HuH-7.5 (cell line): ENCODE measurements around the gene EMID1.
A peak's percentile ranks its signal among the peaks of the same experiment; 100 is the strongest.

Experiments
- DNase-seq: peaks from one replicate; pipeline ENCODE4 v3.0.0; 2011; ENCODE audit warnings: low spot score

The EMID1 gene

DNA sequence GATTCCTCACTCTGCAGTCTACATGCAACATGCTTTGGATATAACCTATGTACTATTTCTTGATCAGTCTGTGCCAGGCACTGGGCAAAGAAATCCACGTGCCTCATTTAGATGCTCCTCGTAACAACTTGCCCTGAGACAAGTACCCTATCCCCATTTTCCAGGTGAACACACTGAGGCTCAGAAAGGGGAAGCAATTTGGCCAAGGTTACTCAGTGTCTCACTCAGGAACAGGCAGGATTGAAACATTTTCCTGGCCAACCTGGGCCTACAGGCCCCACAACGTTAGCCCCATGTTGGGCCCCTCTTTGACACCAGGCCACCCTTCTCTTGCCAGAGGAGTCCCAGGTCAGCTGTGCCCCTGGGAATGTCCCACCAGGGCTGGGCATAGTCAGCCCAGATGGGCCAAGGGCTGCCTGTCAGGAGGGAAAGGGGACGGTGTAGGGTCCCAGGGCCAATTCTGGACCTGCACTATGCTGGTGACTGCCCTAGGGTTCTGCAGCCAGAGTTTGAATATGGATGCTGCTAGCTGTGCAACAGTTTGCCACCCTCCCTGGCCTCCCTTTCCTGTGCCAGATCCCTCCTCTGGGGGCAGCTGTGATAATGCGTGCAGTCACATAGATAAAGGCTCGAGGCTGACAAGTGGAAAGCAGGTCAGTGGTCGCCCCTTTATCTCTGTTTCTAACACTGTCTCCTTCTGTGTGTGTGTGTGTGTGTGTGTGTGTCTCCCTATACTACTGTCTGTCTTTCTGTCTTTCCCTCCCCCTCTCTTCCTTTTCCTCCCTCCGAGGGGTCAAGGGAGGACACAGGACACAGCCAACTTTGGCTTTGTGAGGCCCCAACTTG lies 10.4 kb upstream of the EMID1 start:
- DNase-seq, result no peak

GRCh38 chr22:29195964-29196666 lies 9.6 kb upstream of the EMID1 start:
- no peak for DNase-seq

- DNase-seq, result no peak
These were observed 8.6 kb upstream of the EMID1 start for GRCh38 chr22:29197096-29197495.

DNA sequence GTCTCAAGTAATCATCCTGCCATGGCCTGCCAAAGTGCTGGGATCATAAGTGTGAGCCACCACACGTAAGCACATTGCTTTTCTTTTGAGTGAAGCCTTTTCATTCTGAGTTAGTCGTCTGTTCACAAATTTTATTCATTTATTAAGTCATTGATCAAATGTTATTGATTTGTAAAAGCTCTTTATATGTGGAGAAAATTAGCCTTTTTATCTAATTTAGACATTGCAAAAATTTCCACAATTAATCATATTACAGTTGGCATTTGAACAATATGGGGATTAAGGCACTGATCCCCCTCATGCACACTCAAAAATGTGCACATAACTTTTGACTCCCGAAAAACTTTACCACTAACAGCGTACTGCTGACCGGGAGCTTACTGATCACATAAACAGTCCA lies 7.5 kb upstream of the EMID1 start:
- no peak for DNase-seq

DNA sequence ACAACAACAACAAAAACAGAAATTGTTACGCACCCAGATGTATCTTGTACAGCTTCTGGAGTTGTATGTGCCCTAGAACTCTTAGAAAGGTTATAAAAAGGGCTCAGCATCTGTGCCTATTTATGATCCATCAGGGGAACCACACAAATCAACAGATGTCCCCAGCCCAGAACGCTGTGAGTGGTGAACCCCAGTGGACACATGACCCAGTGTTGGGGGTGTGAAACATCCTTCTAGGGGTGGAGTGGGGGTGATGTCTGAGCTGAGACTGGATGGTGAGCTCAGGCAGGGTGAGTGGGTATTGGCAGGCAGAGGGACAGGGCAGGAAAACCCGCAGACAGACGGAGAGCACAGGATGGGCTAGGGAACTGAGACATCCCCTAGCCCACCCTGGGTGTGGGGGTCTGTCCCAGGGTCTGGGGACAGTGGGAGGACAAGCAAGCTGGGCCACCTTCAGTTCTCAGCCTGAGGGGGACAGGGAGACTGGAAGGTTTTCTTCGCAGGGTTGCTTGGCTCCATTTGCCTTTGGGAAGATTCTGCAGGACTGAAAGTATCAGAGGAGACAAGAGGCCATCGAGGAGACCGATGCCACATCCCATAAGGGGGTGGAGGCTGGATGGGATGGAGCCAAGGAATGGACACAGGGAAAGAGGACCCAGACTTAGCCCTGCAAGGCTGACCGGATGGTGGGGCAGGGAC lies 5.8 kb upstream of the EMID1 start:
- no peak for DNase-seq

DNA sequence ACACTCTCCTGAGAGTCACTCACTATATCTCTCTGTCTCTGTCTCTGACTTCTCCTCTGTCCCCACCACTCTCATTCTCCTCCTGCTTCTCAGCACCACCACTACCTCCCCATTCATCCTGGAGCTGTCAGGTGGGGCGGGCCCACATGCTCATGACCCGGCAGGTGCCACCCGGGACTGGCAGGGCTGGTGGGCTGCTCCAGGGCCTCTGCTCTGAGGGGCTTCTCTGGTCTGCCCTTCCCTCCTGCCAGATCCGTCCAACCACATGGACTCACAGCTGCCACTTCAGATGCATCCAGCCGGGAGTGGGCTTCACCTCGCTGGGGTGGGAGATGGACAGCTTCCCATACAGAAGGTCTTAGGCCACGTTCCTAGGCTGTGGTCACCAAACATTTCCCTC lies 4.8 kb upstream of the EMID1 start:
- DNase-seq, result no peak

DNA sequence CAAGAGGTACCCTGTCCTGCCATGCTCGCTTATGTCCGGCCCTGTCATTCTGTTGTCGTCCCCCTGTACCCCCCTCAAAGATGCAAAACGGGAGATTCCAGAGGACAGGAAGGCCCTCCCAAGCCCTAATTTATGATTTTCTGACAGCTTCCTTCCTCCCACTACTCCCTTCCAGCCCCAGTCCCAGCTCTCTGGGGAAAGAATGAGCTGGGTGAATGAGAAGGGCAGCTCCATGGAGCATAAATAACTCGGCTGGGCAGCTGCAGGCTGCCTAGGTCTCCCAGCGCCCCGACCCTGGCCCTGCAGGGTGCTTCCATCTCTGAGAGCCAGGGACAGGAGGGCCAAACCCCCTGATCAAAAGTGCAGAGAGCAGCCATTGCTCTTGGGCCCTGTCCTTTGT lies 3.9 kb upstream of the EMID1 start:
- no peak for DNase-seq

GRCh38 chr22:29202212-29203192 lies 3.2 kb upstream of the EMID1 start:
- DNase-seq, result peak; percentile 92

DNA sequence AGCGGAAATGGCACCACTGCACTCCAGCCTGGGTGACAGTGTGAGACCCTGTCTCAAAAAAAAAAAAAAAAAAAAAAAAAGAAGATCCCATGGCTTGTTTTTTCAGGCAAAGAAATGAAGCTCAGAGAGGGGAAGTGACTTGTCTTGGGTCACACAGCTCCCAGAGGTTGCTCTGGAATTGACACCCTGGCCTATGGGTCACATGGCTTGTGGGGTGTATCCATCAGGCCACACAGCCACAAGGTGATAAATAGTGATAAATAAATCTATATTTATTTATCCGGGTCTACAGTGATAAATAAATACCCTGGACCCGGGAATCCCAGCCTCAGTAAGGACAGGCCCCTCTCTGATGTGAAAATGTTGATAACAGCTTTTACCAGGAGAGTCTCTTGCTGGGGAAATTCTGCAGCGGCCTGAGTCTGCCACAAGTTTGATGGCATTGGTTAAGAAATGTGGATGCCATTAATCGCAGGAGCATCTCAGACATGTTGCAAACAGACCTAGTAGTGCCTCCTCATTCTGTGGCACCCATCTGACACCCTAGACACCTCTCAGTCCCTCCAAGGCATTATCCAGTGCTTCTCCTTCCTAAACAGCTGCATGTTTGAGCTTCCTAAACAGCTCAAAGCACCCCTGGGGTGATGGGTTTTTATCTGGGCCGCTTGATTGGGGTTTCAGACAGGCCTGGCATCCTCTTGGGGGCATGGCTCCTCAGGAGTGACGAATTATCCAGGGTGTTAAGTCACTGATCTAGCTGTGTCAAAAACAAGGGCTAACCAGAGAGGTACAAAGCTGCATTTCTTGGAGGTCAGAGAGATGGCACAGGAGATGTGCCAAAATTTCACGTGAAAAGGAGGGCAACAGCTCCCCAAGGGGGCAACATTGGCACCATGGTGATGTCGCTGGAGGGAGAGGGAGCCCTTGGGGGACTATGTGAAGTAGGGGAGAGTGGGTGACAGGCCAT lies 1.9 kb upstream of the EMID1 start:
- DNase-seq, result no peak

DNA sequence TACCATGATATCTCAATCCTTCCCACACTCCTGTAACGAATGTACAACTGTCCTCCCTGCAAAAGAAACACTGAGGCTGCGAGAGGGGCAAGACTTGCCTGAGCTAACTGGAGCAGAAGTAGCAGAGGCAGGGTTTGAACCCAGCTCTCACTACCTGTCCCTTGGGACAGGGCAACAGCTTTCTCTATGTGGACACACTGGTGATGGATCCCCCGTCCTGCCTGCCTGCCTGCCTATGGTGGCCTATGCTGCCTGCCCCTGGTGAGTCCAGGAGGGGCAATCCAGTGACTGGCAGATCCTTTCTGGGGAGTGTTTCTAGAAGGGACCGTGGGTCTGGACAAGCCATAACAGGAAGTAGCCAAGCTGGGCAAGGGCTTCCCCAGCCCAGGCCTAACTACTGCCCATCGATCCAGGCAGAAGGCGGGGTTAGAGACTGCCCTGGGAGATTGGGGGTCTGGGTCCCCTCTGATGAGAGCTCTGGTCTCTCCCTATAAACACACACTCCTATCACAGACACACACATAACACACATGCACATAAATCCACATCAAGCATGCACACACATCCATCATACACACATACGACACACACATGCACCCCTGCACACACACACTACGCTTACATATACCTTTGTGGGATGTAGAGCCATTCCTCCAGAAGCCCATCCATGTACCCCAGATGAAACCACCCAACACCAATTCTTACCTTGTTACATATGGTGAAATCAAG lies 1.1 kb upstream of the EMID1 start:
- DNase-seq, result no peak

- no peak for DNase-seq
These were observed 473 bp upstream of the EMID1 start for GRCh38 chr22:29205252-29205593.

DNA sequence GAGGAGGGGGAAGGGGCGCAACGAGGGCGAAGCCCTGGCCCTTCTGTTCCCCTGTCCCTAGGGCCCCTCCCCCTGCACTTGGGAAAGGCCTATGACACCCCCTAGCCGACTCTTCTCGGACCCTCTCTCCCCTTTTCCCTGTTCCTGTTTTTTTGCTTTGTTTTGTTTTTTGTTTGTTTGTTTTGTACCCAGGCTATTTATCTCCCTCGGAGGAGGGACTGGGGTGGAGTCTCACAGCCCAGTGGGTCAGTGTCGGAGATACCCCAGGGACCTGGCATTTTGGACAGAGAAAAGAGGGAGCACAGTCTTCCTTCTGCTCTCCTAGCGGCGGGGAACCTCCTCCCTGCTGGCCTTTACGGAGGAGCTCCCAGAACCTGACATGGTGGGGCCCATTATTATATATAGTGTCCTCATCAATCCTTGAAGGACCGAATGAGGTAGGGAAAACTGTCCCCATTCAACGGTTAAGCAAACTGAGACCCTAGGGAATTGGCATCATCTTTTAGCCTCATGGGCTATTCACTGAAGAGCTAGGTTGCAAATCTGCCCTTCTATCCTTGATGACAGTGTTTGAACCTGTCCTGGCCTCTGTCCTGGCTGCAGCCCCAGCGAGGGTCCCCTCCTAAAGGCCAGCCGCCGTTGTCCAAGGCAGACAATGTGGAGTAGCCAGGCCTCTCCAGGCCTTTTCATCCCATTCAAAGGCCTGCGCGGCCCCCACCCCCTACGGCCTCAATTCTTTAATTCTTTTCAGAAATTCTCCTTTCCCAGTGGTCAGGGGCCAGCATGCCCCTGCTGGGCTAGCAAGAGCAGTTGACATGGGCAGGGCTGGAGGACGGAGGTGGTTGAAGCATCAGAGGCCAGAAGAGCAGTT lies 911 bp downstream of the EMID1 start:
- peak; percentile 21 for DNase-seq

DNA sequence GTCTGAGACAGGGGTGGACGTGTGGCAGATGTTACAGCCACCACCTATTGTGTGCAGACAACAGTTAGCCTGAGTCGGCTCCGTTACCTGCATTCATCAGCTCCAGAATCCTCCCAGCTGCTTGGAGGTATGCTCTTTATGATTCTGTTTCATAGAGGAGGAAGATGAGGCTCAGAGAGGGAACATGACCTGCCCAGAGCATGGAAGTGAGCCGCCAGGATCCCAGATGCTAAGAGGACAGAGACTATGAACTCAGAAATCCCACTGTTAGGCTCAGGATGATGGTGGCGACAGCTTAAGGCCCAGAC lies 1.5 kb downstream of the EMID1 start:
- peak; percentile 20 for DNase-seq

DNA sequence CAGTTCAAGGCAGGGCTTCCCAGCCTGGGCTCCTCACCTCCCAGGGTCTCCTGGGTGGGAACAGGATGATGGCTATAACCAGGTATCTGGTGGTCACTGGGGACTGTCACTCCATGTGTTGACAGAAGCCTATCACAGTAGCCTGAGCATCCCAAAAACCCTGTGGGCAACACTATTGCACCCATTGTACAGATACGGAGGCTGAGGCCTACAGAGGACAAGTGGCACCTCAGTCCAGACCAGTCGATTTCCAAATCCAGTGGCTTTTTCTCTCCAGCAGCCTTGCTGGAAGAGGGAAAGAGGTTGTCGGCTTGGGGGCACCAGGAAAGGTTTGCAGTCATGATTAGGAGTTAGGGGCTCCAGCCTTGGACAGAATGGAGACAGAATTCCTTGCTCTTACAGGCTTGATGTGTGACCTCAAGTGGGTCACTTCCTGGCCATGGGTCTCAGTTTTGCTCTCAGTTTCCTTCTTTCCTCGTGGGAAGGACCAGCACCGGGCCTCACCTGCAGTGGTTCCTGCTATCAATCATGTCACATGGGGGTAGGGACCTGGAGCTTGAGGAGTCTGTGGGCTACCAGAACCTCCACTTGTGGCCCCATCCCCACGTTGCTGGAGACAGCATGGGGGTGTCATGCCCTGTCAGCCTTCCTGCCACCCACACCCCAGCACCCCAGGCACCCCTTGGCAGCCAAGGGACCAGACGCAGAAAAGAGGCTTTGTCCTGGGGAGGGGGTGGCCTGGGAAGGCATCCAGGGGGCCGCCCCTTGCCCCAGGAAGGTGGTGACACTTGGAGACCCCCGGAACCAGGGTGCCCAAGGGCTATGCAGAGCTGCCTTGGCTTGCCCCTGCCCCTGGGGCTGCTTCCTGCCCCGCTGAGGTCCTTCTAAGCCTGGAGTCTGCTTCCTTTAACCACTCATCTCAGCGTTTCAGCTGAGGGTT lies 2.1 kb downstream of the EMID1 start:
- peak; percentile 14 for DNase-seq

- no peak for DNase-seq
These were observed 2.8 kb downstream of the EMID1 start for GRCh38 chr22:29208502-29208862.

DNA sequence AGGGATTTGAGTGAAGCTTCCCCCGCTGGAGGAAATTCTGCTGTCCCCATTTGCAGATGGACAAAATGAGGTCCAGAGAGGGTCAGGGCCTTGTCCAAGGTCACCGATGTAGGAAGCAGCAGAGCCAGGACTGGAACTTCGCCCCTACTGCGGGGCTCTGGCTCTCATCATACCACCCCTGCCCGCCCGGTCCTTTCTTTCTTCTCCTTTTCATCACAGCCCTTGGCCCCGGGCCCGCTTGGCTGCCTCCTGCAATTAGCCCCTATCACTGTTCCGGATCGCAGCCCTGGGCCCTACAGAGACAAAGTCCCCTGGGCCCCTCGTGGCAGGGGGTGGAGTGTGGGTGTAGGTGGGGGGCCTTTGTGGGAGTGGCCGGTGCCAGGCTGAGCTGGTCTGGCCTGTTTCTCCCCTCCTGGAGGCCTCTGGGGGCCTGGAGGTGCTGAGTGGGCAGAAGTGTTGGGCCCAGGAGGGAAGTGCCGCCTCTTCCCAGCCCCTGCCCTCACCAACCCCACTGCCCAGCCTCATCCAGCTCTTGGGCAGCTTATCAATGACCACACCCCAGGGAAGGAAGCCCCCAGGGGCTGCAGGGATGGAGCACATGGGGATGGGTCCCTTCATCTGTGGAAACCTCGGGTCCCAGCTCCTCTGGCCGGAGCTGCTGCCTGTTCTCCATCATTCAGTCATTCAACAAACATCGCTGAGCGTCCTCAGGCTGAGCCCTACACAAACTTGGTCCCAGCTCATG lies 3.4 kb downstream of the EMID1 start:
- DNase-seq, result no peak

- DNase-seq, result no peak
These were observed 3.9 kb downstream of the EMID1 start for GRCh38 chr22:29209624-29209929.

DNA sequence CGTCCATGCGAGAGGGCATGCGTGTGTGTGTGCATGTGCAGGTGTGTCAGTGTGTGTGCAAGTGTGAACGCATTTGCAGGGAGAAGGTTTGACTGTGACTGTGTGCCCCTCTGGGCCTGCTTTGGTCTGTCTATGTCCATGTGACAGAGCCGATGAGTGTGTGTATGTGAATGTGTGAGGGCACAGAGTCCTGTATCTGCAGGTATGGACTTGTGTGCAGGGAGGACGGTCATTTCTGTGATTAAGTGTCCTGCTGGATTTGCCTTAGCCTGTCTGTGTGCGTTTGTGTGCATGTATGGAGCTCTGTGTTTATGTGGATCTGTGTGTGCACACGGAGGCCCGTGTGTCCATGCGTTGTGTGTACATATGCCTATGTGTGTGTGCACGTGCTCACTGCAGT lies 5.4 kb downstream of the EMID1 start:
- no peak for DNase-seq
